ENCODE results near the gene ENC1.

- no peak for TF ChIP-seq POLR2AphosphoS5 (IDR thresholded peaks at IDR 0.05; ENCODE audit: low read depth, low read length)
- no peak for TF ChIP-seq TAF1 (IDR thresholded peaks at IDR 0.05; ENCODE audit: low read depth, low read length)
- TF ChIP-seq POLR2A (IDR thresholded peaks at IDR 0.05; ENCODE audit: low read depth, low read length) = no peak
- TF ChIP-seq PAX5 (IDR thresholded peaks at IDR 0.05; ENCODE audit: insufficient read depth, low read length, severe bottlenecking) = no peak
- TF ChIP-seq POU2F2 (IDR thresholded peaks at IDR 0.05; ENCODE audit: low read depth, low read length) = no peak
Measured at GRCh38 chr5:74624501-74624900, 16.0 kb downstream of the ENC1 start.
